Kidney (tissue), 14 donors: Measurements from ENCODE around the gene GCK. TPM values are rescaled to one million over a fixed set of nuclear protein-coding genes. Genes with fewer than 3 reads are reported as not detected.

ENCODE experiments used
- DNase-seq, 5 donors: peaks; one replicate each; pipeline ENCODE4 v3.0.0-alpha.2; 2013 to 2020
- FAIRE-seq: peaks from 2 replicates; lab custom pipeline; 2012; peaks lifted over from hg19 to GRCh38; lab: Jason Lieb, UNC
- H3K27ac ChIP-seq, 2 donors: one replicate each; pipeline ENCODE4 v1.7.0; 2013; ENCODE audit warnings: low read depth in 2 of 2, low read length in 2 of 2, inconsistent platforms in 1 of 2
- H3K27me3 ChIP-seq: one replicate; pipeline ENCODE4 v1.7.1; 2013; ENCODE audit warnings: low read length, inconsistent platforms; ENCODE audit not compliant: control insufficient read depth, insufficient read depth
- H3K36me3 ChIP-seq, 3 donors: one replicate each; pipeline versions ENCODE4 v1.7.0 to v1.7.1; 2013; ENCODE audit warnings: low read length in 3 of 3, control low read depth in 1 of 3, inconsistent platforms in 1 of 3; ENCODE audit not compliant: insufficient read depth in 3 of 3, control insufficient read depth in 2 of 3
- H3K4me1 ChIP-seq, 3 donors: one replicate each; pipeline versions ENCODE4 v1.7.0 to v1.7.1; 2013; ENCODE audit warnings: low read length in 3 of 3, inconsistent platforms in 1 of 3, low read depth in 1 of 3; ENCODE audit not compliant: control insufficient read depth in 2 of 3, insufficient read depth in 2 of 3
- H3K4me3 ChIP-seq, 3 donors: one replicate each; pipeline versions ENCODE4 v1.7.0 to v1.8.1; 2013; ENCODE audit warnings: low read length in 3 of 3, control low read depth in 1 of 3, inconsistent platforms in 1 of 3
- H3K9ac ChIP-seq, 3 donors: one replicate each; pipeline versions ENCODE4 v1.7.0 to v1.7.1; 2013; ENCODE audit warnings: low read length in 3 of 3, control low read depth in 1 of 3, inconsistent platforms in 1 of 3
- H3K9me3 ChIP-seq, 3 donors: one replicate each; pipeline versions ENCODE4 v1.7.0 to v1.7.1; 2013; ENCODE audit warnings: low read length in 3 of 3, control low read depth in 1 of 3, inconsistent platforms in 1 of 3; ENCODE audit not compliant: control insufficient read depth in 2 of 3, insufficient read depth in 1 of 3
- CTCF ChIP-seq: IDR thresholded peaks from 3 replicates; pipeline ENCODE4 v1.5.1; 2012; ENCODE audit warnings: mild to moderate bottlenecking, moderate library complexity, borderline replicate concordance; ENCODE audit not compliant: insufficient read depth; ENCODE audit errors: extremely low read depth
- intact Hi-C: fragments of 100-400 bp; cut with DNase I; formaldehyde crosslinking; loops from one replicate; pipeline ENCODE4 v1.11.1; 2022
- polyA plus RNA-seq: library from polyadenylated mRNA; stranded (reverse); fragments of 350-450 nt; fragmentation: Illumina TruSeq; extraction: RNeasy Lipid Tissue Mini Kit (QIAGEN cat#74804); gene quantifications from one replicate; pipeline ENCODE4 v1.2.3, GENCODE V29; 2014; ENCODE audit warnings: low read depth, low replicate concordance; ENCODE audit not compliant: insufficient read depth
- total RNA-seq: library from RNA; stranded (reverse); fragmentation: NEBNext Ultra II Directional; extraction: Animal tissue kit (Norgen Biotek cat#: 25700); gene quantifications from one replicate; pipeline ENCODE4 v1.2.1, GENCODE V29; 2021
- donor health status: control.
- donor health status: control.
- donor health status: control.
- donor health status: control.
- donor health status: control.
- donor health status: DM: yes; HTN: yes; CAD: no.
- donor health status: Normal renal cell carcinoma (clear cell type).

Gene GCK
- total and polyA plus RNA-seq, 2 donors from 2014 or later, result 0.25 to 1.0 TPM

DNA sequence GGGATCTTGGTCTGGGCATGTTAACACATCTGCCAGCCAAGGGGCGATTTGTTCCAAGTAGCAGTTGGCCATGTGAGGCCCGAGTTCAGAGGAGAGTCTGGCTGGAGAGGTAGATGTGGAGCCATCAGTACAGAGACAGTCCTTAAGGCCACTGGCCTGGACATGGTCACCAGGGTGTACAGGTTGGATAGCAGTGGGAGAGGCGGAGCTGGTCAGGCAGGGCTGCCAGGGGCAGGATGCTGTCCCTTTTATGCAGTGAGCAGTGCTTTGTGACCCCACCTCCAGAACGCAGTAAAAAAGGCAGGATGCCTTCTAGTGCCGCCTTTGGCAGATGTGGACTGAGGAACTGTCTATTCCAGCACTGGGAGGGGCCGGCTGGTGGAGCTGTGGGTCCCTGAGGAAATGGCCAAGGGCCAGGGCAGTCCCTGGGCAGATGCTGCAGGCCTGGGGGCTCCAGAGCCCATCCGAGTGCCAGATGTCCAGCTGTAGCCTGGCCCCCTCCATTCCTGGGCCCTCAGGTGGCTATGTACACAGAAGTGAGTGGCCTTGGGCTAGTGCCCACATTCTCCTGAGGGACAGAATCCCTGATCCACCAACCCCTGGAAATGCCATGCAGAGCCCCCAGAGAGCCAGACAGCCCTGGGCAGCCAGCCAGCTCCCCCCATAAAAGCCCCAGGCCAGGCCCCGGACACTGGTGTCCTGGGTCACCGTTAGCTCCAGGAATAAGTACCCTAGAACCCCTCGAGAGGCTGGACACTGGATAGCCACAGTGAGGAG lies 31.0 kb downstream of the GCK start:
- FAIRE-seq (no peak), DNase-seq (peak in 1 of 5 donors; percentile 28)
- H3K9me3 ChIP-seq, result no peaks in the 10 kb centered on the region
- no peak overlapping the region for H3K4me3 ChIP-seq
- no peaks in the 10 kb centered on the region for H3K36me3 ChIP-seq
- H3K4me1 ChIP-seq, result no peaks in the 10 kb centered on the region
- H3K27ac ChIP-seq, result no peak overlapping the region
- no peak overlapping the region for H3K9ac ChIP-seq
- intact Hi-C loops, result no loop called here
- no peak for TF ChIP-seq CTCF
- H3K27me3 ChIP-seq, result no peaks in the 10 kb centered on the region

- DNase-seq (peak in 1 of 5 donors; percentile 23), FAIRE-seq (no peak)
- no peaks in the 10 kb centered on the region for H3K36me3 ChIP-seq
- intact Hi-C loops, result no loop called here
- no peak overlapping the region for H3K9ac ChIP-seq
- no peak overlapping the region for H3K4me3 ChIP-seq
- H3K27me3 ChIP-seq, result no peaks in the 10 kb centered on the region
- H3K27ac ChIP-seq, result no peak overlapping the region
- no peaks in the 10 kb centered on the region for H3K9me3 ChIP-seq
- no peak for TF ChIP-seq CTCF
- H3K4me1 ChIP-seq, result no peaks in the 10 kb centered on the region
Measured at GRCh38 chr7:44157116-44158080, 31.8 kb downstream of the GCK start.

- intact Hi-C loops, result no loop called here
- H3K9me3 ChIP-seq, result no peaks in the 10 kb centered on the region
- H3K27ac ChIP-seq, result no peak overlapping the region
- no peaks in the 10 kb centered on the region for H3K27me3 ChIP-seq
- no peaks in the 10 kb centered on the region for H3K4me1 ChIP-seq
- H3K4me3 ChIP-seq, result no peak overlapping the region
- H3K9ac ChIP-seq, result no peak overlapping the region
- TF ChIP-seq CTCF, result no peak
- FAIRE-seq (no peak), DNase-seq (peak in 1 of 5 donors; percentile 19)
- H3K36me3 ChIP-seq, result no peaks in the 10 kb centered on the region
Measured at GRCh38 chr7:44156453-44157010, 32.7 kb downstream of the GCK start.
